AG09309 (cell line): ENCODE measurements around the gene MCM9.
A peak's percentile ranks its signal among the peaks of the same experiment; 100 is the strongest.

Source experiments
- DNase-seq: peaks from one replicate; pipeline ENCODE4 v3.0.0-alpha.2; 2010; ENCODE audit warnings: low read depth
- H3K4me3 ChIP-seq: 2 replicates; pipeline ENCODE4 v1.5.1; 2011; ENCODE audit warnings: mild to moderate bottlenecking, low read depth, low read length, moderate library complexity; ENCODE audit not compliant: control insufficient read depth
- TF ChIP-seq, protein P1 (sequence below): IDR thresholded peaks from 2 replicates; pipeline ENCODE4 v1.5.1; 2011; ENCODE audit warnings: mild to moderate bottlenecking, low read depth, low read length, inconsistent platforms; ENCODE audit not compliant: insufficient read depth, control insufficient read depth; ENCODE audit errors: missing control alignments

Gene MCM9

DNA sequence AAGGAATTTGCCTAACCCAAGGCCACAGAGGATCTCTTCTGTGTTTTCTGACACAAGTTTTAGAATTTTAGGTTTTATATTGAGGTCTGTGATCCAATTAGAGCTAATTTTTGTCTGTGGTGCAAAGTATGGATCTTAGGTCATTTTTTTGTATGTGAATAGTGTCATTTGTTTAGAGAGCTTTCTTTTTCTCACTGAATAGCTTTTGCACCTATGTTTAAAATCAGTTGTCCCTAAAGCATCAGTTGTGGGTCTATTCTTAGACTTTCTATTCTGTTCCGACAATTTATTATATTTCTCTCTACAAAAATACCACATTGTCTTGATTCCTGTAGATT lies 341 bp upstream of the MCM9 start:
- TF ChIP-seq, protein P1, sequence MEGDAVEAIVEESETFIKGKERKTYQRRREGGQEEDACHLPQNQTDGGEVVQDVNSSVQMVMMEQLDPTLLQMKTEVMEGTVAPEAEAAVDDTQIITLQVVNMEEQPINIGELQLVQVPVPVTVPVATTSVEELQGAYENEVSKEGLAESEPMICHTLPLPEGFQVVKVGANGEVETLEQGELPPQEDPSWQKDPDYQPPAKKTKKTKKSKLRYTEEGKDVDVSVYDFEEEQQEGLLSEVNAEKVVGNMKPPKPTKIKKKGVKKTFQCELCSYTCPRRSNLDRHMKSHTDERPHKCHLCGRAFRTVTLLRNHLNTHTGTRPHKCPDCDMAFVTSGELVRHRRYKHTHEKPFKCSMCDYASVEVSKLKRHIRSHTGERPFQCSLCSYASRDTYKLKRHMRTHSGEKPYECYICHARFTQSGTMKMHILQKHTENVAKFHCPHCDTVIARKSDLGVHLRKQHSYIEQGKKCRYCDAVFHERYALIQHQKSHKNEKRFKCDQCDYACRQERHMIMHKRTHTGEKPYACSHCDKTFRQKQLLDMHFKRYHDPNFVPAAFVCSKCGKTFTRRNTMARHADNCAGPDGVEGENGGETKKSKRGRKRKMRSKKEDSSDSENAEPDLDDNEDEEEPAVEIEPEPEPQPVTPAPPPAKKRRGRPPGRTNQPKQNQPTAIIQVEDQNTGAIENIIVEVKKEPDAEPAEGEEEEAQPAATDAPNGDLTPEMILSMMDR: no peak
- DNase-seq: no peak
- peak overlapping the region; percentile 75 for H3K4me3 ChIP-seq

DNA sequence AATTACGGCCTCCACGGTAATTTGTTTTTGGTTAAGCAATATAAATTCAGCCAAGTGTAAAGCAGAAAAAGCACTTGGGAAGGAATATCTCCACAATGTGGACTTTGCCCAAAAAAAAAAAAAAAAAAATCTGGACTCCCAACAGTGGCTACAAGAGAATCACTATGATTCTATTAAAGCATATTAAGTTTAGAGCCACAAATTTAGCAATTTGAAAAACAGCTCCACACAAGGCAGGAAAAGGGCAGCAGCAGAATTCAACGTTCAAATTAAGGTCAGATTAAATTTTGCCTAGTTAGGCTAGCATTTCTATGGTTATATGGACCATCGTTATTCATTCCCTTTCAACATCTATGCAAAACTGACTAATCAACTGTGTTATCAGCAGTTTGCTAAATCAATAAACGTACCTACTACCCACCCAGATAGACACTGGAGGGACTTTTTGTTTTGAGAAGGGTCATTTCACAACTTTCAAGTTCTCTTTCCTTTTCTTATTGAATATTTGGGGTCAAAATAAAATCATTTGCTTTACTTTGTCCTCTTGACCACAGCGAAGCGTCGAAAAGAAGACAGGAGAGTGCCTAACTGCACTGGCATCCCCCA lies 1.0 kb downstream of the MCM9 start:
- H3K4me3 ChIP-seq: peak overlapping the region; percentile 75
- no peak for DNase-seq
- TF ChIP-seq, protein P1: no peak

GRCh38 chr6:118932421-118932820 lies 2.5 kb downstream of the MCM9 start:
- no peak overlapping the region for H3K4me3 ChIP-seq
- TF ChIP-seq, protein P1: no peak
- no peak for DNase-seq

DNA sequence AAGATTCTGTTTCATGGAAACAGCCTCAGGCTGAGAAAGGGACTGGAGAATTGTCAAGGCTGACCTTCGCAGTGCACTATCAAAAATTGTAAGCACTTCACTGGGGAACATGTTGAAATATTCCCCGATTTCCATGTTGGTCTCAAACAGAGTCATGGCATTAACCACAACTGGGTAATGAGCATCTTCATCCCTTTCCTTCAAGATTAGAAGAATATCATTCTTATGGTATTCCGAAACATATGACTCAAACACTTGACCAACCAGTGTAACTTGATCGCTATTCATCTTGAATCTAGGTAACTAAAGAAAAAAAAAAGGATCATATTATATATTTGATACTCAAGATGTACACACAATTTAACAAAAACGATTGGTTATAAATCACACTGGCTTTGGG lies 3.5 kb downstream of the MCM9 start:
- DNase-seq: no peak
- TF ChIP-seq, protein P1: no peak
- H3K4me3 ChIP-seq: no peak overlapping the region

DNA sequence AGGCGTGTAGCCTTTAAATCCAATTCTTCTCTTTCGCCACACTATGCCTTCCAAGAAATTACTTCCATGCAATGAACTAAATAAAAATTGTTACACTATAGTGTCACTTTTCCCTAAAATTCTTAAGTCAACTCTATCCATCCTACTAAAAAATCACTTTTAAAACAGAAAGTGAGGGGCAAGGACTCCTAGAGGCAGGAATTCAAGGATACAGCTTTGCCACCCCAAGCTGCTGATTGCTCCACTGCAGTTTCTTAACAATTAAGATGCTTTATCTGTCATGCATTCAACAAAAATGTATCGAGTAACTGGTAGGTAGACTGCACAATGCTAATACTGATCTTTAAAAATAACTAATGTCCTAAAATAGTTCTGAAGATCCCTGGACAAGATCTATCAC lies 4.3 kb downstream of the MCM9 start:
- TF ChIP-seq, protein P1: no peak
- H3K4me3 ChIP-seq: no peak overlapping the region
- DNase-seq: no peak

DNA sequence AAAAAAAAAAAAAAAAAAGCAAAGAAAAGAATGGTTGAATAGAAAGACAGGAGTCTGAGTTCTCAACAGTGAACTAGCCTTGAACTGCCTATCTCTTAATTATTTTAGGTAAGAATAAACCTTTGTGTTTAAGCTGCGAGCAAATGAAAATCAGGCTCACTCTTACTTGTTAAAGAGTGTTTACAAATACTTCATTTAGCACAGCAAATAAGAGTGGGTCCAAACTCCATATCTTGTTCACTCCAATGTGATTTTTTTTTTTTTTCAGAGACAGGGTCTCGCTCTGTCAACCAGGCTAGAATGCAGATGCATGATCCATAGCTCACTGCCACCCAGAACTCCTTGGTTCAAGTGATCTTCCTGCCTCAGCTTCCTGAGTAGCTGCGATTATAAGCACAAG lies 11.9 kb downstream of the MCM9 start:
- no peak for DNase-seq
- H3K4me3 ChIP-seq: no peak overlapping the region
- TF ChIP-seq, protein P1: no peak

- TF ChIP-seq, protein P1: no peak
- no peak overlapping the region for H3K4me3 ChIP-seq
- DNase-seq: no peak
Measured at GRCh38 chr6:118921084-118921483, 13.9 kb downstream of the MCM9 start.
